ENCODE results near the gene TREM1. TPM values are rescaled to one million over a fixed set of nuclear protein-coding genes. Genes with fewer than 3 reads are reported as not detected.

The TREM1 gene
- total RNA-seq, 4 donors from 2014 or later, result 1.1 to 3.3 (median 2.1) TPM

DNA sequence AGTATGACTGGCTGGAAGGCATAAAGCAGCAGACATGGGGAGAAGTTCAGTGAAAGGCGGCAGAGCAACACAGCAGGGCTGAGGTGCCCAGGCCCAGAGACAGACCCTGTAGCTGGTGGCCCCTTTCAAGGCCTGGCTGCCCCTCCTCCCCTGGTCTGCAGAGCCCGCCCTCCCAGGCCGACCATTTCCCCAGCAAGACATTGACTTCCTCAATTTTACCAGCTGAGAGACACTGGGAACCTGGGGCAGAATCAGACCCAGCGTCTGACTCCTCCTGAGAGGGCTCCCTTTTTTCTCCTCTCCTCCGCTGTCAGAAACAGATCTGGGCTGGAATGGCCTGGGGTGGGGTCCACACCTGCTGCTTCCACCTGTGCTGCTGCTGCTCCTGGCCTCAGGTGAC, 58.4 kb downstream of the TREM1 start, which contains the start of gene TREML4:
Gene TREML4, plus strand, starts transcription at position 254 of the 400 bp plus-strand sequence. Its CDS starts 79 bp downstream, at position 333.
- H3K27ac ChIP-seq, result no peak within 1 kb of the TSS
- H3K4me1 ChIP-seq, result no peaks in the 10 kb centered on the region
- DNase-seq (ENCODE audit: low spot score in 2 of 2), result no peak
- 56 to 58% methylated on average over 5 of the region's 5 CpGs for WGBS, 2 donors
- H3K4me3 ChIP-seq, result no peak within 1 kb of the TSS
- H3K9me3 ChIP-seq, result no peaks in the 10 kb centered on the region
- TF ChIP-seq POLR2A (IDR thresholded peaks at IDR 0.05) (no peak), EP300 (IDR thresholded peaks at IDR 0.05) (no peak), CTCF (IDR thresholded peaks at IDR 0.05) (no peak)
- H3K27me3 ChIP-seq, result no peaks in the 10 kb centered on the region
- H3K36me3 ChIP-seq, result no peaks in the 10 kb centered on the region

GRCh38 chr6:41226752-41227151, 59.7 kb downstream of the TREM1 start:
- Histone ChIP-seq H3K27me3 (no peaks in the 10 kb centered on the region), H3K4me1 (no peaks in the 10 kb centered on the region)
- no peak for TF ChIP-seq EP300 (IDR thresholded peaks at IDR 0.05)
- no peak for TF ChIP-seq POLR2A (IDR thresholded peaks at IDR 0.05)
- no peak for TF ChIP-seq CTCF (IDR thresholded peaks at IDR 0.05)

GRCh38 chr6:41224800-41225199, 61.7 kb downstream of the TREM1 start:
- Histone ChIP-seq H3K4me1 (no peaks in the 10 kb centered on the region), H3K27me3 (no peaks in the 10 kb centered on the region), H3K36me3 (no peaks in the 10 kb centered on the region), H3K9me3 (peaks cover 0 to 15% (median under 1%) of the 10 kb centered on the region in 4 donors), H3K4me3 (no peak overlapping the region), H3K27ac (no peak overlapping the region)
- WGBS, 2 donors, result 68 to 91% methylated on average over 1 of the region's 1 CpG
- DNase-seq (ENCODE audit: low spot score in 2 of 2), result no peak
- TF ChIP-seq CTCF (IDR thresholded peaks at IDR 0.05) (no peak), POLR2A (IDR thresholded peaks at IDR 0.05) (no peak), EP300 (IDR thresholded peaks at IDR 0.05) (no peak)

More at GRCh38 chr6:41226752-41227151, 59.7 kb downstream of the TREM1 start:
- H3K4me3 ChIP-seq, result no peak overlapping the region
- no peaks in the 10 kb centered on the region for H3K9me3 ChIP-seq
- 44 to 55% methylated on average over 3 of the region's 3 CpGs for WGBS, 2 donors
- no peak for DNase-seq (ENCODE audit: low spot score in 2 of 2)
- H3K27ac ChIP-seq, result no peak overlapping the region
- no peaks in the 10 kb centered on the region for H3K36me3 ChIP-seq

Small RNA genes lying within 50 kb of the gene (small RNA-seq; reads per million reads assigned to genes)
- gene AL391903.2 (not detected), gene AL391903.3 (not detected), gene RNA5SP207 (0.75 reads per million), gene RNU6-643P (not detected)

Other genes with a start within 250 kb of the TREM1 start
- 1 to 10 TPM in 3 of 4 donors, under 1 TPM in 1; 0.90 to 7.6 (median 1.5) TPM for gene UNC5CL, start 247.5 kb downstream of the TREM1 start, total RNA-seq
- gene TSPO2, start 244.2 kb downstream of the TREM1 start, total RNA-seq, result not detected
- gene APOBEC2, start 233.5 kb downstream of the TREM1 start, total RNA-seq, result not detected
- gene OARD1, start 214.3 kb downstream of the TREM1 start, total RNA-seq, result 10 to 100 TPM; 12.3 to 25.6 (median 17.3) TPM
- gene NFYA, start 213.7 kb downstream of the TREM1 start, total RNA-seq, result 10 to 100 TPM; 11.2 to 32.7 (median 16.0) TPM
- gene TREML1, start 132.3 kb downstream of the TREM1 start, total RNA-seq, result 1 to 10 TPM in 2 of 4 donors, under 1 TPM in 1, not detected in 1; 0.63 to 4.5 (median 2.2) TPM
- 10 to 100 TPM; 10.0 to 46.1 (median 14.3) TPM for gene TREM2, start 123.6 kb downstream of the TREM1 start, total RNA-seq
- not detected for gene TREML2, start 85.5 kb downstream of the TREM1 start, total RNA-seq
- not detected for gene TREML4, start 58.3 kb downstream of the TREM1 start, total RNA-seq
- not detected for gene NCR2, start 48.9 kb upstream of the TREM1 start, total RNA-seq